Measurements from ENCODE around the gene GLCE. TPM values are rescaled to one million over a fixed set of nuclear protein-coding genes. Genes with fewer than 3 reads are reported as not detected.
"Not testable (repeated sequence)": the region's sequence is repeated elsewhere in the genome, so short reads cannot be mapped to it uniquely, and the experiment has no call there.

GLCE gene
- total RNA-seq, 4 donors from 2014 or later = 11.6 to 20.3 (median 16.0) TPM

DNA sequence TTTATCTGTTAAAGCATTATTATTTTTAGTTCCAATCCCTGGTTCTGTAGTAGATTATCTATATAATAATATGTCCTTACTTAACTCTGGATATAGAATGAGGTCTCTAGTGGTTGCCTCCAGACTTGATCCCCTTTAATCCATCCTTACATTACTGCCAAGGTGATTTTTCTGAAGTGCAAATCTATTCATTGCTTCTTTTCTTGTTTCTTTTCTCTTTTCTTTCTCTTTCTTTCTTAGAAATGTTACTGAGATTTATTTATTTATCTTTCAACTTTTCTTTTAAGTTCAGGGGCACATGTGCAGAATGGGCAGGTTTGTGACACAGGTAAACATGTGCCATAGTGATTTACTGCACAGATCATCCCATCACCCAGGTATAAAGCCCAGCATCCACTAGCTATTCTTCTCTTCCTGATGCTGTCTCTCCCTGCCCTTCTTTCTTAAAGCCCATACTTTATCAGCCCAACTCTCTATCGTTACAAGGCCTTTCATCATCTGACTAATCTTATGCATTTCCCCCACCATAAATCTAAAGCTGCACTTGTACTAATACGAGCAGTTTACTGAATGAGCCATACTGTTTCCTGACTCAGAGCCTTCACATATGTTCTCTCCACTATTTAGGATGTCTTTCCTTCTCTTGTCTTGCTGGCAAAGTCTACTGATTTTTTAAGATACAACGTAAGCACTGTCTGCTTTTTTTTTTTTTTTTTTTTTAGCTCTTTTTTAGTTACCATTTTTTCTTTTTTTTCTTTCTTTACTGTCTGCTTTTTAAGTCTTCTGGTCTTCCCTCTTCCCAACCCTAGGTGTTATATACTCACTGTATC, 4.6 kb downstream of the GLCE start:
- H3K36me3 ChIP-seq = no peaks in the 10 kb centered on the region
- H3K4me3 ChIP-seq = no peak overlapping the region
- H3K27me3 ChIP-seq = no peaks in the 10 kb centered on the region
- WGBS, 2 donors = 71 to 76% methylated on average over 3 of the region's 3 CpGs
- no peak for TF ChIP-seq EP300 (IDR thresholded peaks at IDR 0.05)
- no peak for TF ChIP-seq POLR2A (IDR thresholded peaks at IDR 0.05)
- TF ChIP-seq, protein P1, sequence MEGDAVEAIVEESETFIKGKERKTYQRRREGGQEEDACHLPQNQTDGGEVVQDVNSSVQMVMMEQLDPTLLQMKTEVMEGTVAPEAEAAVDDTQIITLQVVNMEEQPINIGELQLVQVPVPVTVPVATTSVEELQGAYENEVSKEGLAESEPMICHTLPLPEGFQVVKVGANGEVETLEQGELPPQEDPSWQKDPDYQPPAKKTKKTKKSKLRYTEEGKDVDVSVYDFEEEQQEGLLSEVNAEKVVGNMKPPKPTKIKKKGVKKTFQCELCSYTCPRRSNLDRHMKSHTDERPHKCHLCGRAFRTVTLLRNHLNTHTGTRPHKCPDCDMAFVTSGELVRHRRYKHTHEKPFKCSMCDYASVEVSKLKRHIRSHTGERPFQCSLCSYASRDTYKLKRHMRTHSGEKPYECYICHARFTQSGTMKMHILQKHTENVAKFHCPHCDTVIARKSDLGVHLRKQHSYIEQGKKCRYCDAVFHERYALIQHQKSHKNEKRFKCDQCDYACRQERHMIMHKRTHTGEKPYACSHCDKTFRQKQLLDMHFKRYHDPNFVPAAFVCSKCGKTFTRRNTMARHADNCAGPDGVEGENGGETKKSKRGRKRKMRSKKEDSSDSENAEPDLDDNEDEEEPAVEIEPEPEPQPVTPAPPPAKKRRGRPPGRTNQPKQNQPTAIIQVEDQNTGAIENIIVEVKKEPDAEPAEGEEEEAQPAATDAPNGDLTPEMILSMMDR (IDR thresholded peaks at IDR 0.05) = no peak
- no peak for DNase-seq (ENCODE audit: low spot score in 2 of 2)
- H3K9me3 ChIP-seq = no peaks in the 10 kb centered on the region
- H3K4me1 ChIP-seq = peaks cover 0 to 9% (median 4%) of the 10 kb centered on the region in 4 donors
- H3K27ac ChIP-seq = no peak overlapping the region

DNA sequence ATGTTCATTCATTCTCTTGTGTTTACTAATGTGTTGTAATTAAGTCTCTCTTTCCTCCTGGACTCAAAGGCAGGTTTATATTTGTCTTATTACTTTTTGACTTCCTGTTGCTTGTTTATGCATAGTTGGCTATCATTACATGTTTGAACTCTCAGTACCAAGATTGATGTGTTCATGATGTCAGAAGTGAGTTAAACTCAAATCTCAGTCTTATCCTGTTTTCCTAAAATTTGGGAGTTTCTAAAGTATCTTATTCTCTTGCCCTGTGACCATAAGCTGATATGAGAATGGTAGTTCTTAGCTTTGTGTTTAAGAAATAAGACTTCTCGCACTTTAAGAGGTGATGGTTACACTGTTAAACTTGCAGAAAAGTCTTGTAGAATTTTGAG, 5.2 kb downstream of the GLCE start:
- WGBS, 2 donors = 92 to 100% methylated on average over 1 of the region's 1 CpG
- no peaks in the 10 kb centered on the region for H3K27me3 ChIP-seq
- no peaks in the 10 kb centered on the region for H3K36me3 ChIP-seq
- TF ChIP-seq EP300 (IDR thresholded peaks at IDR 0.05) = no peak
- TF ChIP-seq POLR2A (IDR thresholded peaks at IDR 0.05) = no peak
- TF ChIP-seq, protein P1 (IDR thresholded peaks at IDR 0.05) = no peak
- H3K4me3 ChIP-seq = no peak overlapping the region
- no peaks in the 10 kb centered on the region for H3K9me3 ChIP-seq
- peaks cover 0 to 12% (median 4%) of the 10 kb centered on the region in 4 donors for H3K4me1 ChIP-seq
- no peak overlapping the region for H3K27ac ChIP-seq
- no peak for DNase-seq (ENCODE audit: low spot score in 2 of 2)

DNA sequence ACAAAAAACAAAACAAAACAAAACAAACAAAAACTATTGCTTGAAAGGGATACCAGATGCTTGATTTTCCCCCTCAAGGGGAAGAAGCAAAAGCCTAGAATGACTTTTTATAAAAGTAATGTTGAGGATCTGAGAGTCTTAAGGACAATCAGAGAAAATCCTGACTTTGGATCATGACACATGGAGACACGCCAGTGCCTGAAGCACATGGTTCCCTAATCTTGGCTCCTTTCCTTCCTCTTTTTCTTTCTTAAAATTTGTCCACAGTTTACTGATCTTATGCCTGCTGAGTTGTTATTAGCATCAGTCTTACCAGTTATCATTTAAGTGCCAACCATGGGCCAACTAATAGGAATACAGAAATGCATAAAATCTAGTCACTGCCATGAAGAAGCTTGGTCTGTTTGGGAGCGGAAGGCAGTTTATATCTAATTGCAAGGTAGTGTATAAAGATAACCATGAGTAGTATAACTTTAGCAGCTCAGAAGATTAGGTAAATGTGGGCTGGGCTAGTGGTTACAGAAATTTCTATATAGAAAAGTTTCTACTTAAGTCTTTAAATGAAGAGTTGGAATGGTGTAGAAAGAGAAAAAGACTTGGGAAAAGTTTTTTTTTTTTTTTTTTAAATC, 6.9 kb downstream of the GLCE start:
- no peaks in the 10 kb centered on the region for H3K9me3 ChIP-seq
- no peak for TF ChIP-seq POLR2A (IDR thresholded peaks at IDR 0.05)
- TF ChIP-seq, protein P1 (IDR thresholded peaks at IDR 0.05) = no peak
- no peak for TF ChIP-seq EP300 (IDR thresholded peaks at IDR 0.05)
- 87 to 90% methylated on average over 2 of the region's 2 CpGs for WGBS, 2 donors

DNA sequence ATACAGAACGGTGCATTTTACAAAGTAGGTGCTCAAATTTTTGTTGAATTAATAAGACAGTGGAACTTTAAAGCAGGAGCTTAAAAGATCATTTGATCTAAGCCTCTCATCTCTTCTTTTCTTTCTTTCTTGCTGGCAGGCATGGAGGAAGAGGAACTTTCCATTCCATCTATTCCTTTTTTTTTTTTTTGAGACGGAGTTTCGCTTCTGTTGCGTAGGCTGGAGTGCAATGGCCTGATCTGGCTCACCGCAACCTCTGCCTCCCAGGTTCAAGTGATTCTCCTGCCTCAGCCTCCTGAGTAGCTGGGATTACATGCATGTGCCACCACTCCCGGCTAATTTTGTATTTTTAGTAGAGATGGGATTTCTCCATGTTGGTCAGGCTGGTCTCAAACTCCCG, 7.9 kb downstream of the GLCE start:
- not testable (repeated sequence) for H3K4me3 ChIP-seq; DNase-seq (ENCODE audit: low spot score in 2 of 2); H3K36me3 ChIP-seq; H3K4me1 ChIP-seq; H3K27ac ChIP-seq; H3K27me3 ChIP-seq; H3K9me3 ChIP-seq
- 91 to 95% methylated on average over 7 of the region's 7 CpGs for WGBS, 2 donors

More for the DNA sequence above, 6.9 kb downstream of the GLCE start:
- no peak overlapping the region for H3K4me3 ChIP-seq
- no peaks in the 10 kb centered on the region for H3K27me3 ChIP-seq
- DNase-seq (ENCODE audit: low spot score in 2 of 2) = no peak
- peaks cover 0 to 10% (median 0%) of the 10 kb centered on the region in 4 donors for H3K4me1 ChIP-seq
- no peaks in the 10 kb centered on the region for H3K36me3 ChIP-seq
- no peak overlapping the region for H3K27ac ChIP-seq

DNA sequence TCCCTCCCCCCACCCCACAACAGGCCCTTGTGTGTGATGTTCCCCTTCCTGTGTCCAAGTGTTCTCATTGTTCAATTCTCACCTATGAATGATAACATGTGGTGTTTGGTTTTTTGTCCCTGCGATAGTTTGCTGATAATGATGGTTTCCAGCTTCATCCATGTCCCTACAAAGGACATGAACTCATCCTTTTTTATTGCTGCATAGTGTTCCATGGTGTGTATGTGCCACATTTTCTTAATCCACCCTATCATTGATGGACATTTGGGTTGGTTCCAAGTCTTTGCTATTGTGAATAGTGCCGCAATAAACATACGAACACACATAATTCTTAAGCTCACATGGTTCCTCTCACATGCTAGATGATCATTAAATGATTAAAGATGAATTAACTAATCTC, 9.1 kb downstream of the GLCE start:
- H3K27ac ChIP-seq; H3K4me1 ChIP-seq; H3K27me3 ChIP-seq; H3K36me3 ChIP-seq; H3K4me3 ChIP-seq; DNase-seq (ENCODE audit: low spot score in 2 of 2); H3K9me3 ChIP-seq: not testable (repeated sequence)
- 95 to 96% methylated on average over 3 of the region's 3 CpGs for WGBS, 2 donors

DNA sequence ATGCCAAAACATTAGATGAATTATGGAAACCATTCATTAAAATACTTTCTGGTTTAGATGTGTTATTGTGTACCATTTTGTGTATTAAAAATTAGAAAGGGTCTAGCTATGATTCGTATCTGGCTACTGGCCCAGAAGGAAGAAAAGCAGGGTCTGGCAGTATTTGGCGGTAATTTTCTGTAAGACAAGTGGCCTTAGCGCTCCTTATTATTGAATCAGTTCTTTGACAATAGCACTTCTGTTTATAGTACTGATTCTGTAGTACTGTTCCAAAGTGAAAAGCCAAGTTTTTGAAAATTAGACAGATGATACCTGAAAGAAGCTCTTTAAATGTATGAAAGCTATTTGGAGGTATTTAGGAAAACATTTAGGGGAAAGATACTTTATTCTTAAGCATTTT, 10.2 kb downstream of the GLCE start:
- Histone ChIP-seq H3K4me1 (peaks cover 0 to 7% (median 0%) of the 10 kb centered on the region in 4 donors), H3K9me3 (no peaks in the 10 kb centered on the region), H3K27me3 (no peaks in the 10 kb centered on the region), H3K4me3 (no peak overlapping the region), H3K27ac (no peak overlapping the region), H3K36me3 (no peaks in the 10 kb centered on the region)
- WGBS, 2 donors = 37 to 43% methylated on average over 3 of the region's 3 CpGs
- DNase-seq (ENCODE audit: low spot score in 2 of 2) = no peak
- TF ChIP-seq, protein P1 (IDR thresholded peaks at IDR 0.05) = no peak
- no peak for TF ChIP-seq EP300 (IDR thresholded peaks at IDR 0.05)
- TF ChIP-seq POLR2A (IDR thresholded peaks at IDR 0.05) = no peak
